GM10847 (cell line): ENCODE measurements around the gene EXOC3L1.

Experiments used
- POLR2A ChIP-seq: IDR thresholded peaks from 2 replicates; pipeline ENCODE4 v1.6.1; 2011; ENCODE audit not compliant: insufficient read length; ENCODE audit errors: extremely low read depth

The EXOC3L1 gene

DNA sequence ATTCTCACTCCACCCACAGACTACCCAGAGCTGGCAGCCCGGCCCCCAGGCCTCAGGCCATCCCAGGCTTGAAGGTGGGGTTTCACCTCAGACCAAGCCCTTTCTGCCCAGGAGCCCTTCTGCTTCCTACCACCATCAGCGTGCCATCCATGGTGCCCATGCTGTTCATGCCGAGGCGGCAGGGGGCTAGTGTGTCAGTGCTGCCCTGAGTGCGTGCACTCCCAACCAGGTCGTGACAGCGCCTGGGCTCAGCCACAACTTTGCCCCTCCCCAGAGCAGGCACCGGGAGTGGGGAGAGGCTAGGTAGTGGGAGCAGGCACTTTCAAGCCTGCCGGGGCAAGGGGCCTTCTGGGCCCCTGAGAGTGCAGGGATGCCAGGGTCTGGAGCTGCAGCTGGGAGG, 47.6 kb downstream of the EXOC3L1 start:
- no peak for TF ChIP-seq POLR2A

DNA sequence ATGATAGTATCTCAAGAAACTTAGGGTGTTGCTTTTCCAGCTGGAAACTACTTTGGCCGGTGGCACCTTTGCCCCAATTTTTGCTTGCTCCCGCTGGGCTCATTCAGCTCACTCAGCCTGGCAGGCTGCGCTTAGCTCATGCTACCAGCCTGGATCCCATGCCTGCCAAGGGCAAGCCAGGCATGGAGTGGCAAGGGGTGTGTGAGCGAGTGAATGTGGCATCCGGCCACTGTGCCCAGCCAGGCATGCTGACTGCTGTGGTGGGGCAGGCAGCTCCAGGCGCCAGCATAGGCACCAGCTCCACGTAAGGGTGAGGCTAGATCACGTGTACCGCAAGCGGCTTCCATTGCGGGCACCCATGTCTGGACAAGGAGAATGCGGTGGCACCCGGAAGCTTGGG, 48.5 kb downstream of the EXOC3L1 start:
- no peak for TF ChIP-seq POLR2A

DNA sequence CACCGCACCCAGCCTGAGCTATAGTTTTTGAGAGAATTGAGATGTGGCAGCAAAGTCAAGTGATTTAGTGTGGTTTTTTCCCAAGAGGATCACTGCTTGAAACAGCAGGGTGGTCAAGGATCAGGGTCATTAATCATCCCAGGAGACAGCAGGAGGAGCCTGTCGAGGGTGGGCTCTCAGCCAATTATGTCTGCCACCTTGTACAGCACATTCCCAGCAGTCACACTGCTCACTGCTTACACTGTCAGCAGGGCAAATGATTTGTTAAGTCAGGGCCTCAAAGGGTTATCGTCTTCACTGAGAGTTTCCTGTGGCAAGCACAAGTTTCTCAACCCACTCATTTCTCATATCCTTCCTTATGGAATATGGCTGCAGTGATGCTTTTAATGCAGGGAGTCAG, 52.3 kb downstream of the EXOC3L1 start:
- TF ChIP-seq POLR2A: no peak
